OCI-LY3 (cell line): Measurements from ENCODE around the gene SAP130.

Experiments
- CTCF ChIP-seq: fragments of 200-600, 300-600 bp; sonication (generic); IDR thresholded peaks from 2 replicates; pipeline ENCODE4 v1.5.1; 2014; ENCODE audit warnings: antibody characterized with exemption, low read length, low read depth
- EZH2phosphoT487 ChIP-seq: fragments of 200-600 bp; shearing (Covaris generic); IDR thresholded peaks from 2 replicates; pipeline ENCODE4 v1.6.1; 2018; ENCODE audit warnings: antibody characterized with exemption, mixed run types, low read depth

DNA sequence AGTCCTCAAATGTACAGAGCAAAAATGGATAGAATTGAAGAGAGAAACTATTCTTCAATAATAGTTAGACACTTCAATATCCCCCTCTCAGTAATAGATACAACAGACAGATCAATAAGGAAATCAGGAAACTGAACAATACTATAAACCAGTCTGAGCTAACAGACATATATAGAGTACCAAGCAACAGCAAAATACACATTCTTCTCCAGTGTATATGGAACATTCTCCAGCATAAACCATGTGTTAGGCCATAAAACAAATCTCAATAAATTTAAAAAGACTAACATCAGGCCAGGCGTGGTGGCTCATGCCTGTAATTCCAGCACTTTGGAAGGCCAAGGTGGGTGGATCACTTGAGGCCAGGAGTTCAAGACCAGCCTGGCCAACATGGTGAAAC, 98.4 kb downstream of the SAP130 start:
- TF ChIP-seq CTCF (no peak), EZH2phosphoT487 (no peak)
